ENCODE measurements around the gene AUNIP. TPM values are rescaled to one million over a fixed set of nuclear protein-coding genes. Genes with fewer than 3 reads are reported as not detected.
A peak's percentile ranks its signal among the peaks of the same experiment; 100 is the strongest.

The AUNIP gene
- total RNA-seq, 1 experiment from 2014 or later, result 7.2 TPM

DNA sequence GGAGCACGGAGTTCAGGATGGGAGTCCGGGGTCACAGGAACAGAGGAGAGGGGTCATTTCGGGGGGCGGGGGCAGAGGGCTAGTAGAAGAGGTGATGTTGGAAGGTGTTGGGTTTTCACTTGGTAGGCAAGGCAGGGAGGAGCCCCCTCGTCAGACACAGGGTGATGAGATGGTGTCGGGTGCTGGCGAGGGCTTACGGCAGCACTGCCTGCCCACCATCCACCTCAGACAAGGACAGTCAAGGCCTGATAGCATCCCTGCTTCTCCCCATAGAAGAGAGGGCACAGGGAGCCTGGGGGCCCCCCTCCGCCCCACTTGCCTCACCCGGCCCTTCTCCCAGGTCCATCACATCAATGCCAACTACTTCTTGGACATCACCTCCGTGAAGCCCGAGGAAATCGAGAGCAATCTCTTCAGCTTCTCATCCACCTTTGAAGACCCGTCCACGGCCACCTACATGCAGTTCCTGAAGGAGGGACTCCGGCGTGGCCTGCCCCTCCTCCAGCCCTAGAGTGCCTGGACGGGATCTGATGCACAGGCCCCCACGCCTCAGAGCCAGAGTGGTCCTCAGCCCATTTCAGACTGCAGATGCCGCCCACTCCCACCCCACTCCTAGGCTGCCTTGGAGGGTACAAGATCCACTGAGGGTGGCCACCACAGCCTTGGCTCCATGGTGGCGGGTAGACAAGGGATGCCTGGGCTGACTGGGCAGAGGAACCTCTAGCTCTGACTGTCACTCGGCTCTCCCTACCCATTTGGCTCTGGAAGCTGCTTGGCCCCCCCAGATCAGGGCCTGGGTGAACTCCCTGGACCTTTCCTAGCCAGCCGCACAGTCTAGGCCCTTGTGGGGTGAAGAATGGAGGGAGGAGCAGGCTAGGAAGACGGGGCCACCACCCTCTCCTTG is 43.8 kb downstream of the AUNIP start:
- Histone ChIP-seq H3K4me2 (ENCODE audit: low read depth, low read length, poor library complexity, severe bottlenecking) (no peak overlapping the region), H3K4me1 (ENCODE audit: low read length) (peaks cover 19% of the 10 kb centered on the region), H3K36me3 (ENCODE audit: insufficient read depth, low read length) (no peaks in the 10 kb centered on the region), H3K9me2 (replicated peaks; ENCODE audit: insufficient read depth, low read length) (no peaks in the 10 kb centered on the region), H3K9me3 (ENCODE audit: low read length) (no peaks in the 10 kb centered on the region), H3K27ac (ENCODE audit: low read length) (no peak overlapping the region), H3K79me2 (ENCODE audit: low read length) (no peaks in the 10 kb centered on the region), H4K20me1 (ENCODE audit: insufficient read depth, low read depth, low read length) (peaks cover 8% of the 10 kb centered on the region; the same call in 1 of the 2 replicates), H3K9ac (ENCODE audit: low read length) (no peak overlapping the region), H2AFZ (ENCODE audit: low read length) (no peak overlapping the region), H3K27me3 (ENCODE audit: low read length) (no peaks in the 10 kb centered on the region), H3K4me3 (ENCODE audit: low read length) (no peak overlapping the region)
- no peak for DNase-seq

DNA sequence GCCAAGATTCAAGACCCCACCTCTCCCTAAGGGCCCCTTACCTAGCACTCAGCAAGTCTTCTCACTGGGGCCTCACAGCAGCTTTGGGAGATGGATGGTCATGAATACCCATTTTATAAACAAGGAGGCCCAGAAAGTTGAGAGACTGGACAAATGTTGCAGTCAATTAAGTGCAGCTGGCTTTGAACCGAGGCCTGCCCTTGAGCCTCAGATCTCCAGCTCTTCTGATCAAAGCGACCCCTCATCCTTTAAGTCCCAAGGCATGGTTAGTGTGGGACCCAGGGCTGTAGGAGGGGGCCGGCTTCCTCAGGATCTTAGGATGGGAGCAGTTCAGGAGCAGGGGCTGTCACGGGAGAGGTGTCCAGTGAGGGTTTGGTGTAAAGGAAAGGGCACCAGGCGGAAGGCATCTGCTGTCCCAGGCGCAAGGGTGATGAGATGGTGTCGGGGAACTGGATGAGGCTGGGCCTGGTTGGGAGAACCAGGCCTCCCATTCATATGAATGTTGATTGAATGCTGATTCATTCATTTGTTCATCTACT is 44.6 kb downstream of the AUNIP start:
- Histone ChIP-seq H3K27me3 (ENCODE audit: low read length) (no peaks in the 10 kb centered on the region), H3K4me3 (ENCODE audit: low read length) (no peak overlapping the region), H3K79me2 (ENCODE audit: low read length) (no peaks in the 10 kb centered on the region), H3K4me1 (ENCODE audit: low read length) (peaks cover 24% of the 10 kb centered on the region), H3K9me2 (replicated peaks; ENCODE audit: insufficient read depth, low read length) (no peaks in the 10 kb centered on the region), H3K27ac (ENCODE audit: low read length) (no peak overlapping the region), H3K36me3 (ENCODE audit: insufficient read depth, low read length) (no peaks in the 10 kb centered on the region), H2AFZ (ENCODE audit: low read length) (no peak overlapping the region), H3K9me3 (ENCODE audit: low read length) (no peaks in the 10 kb centered on the region), H3K9ac (ENCODE audit: low read length) (no peak overlapping the region), H4K20me1 (ENCODE audit: insufficient read depth, low read depth, low read length) (peaks cover 8% of the 10 kb centered on the region; the same call in 1 of the 2 replicates), H3K4me2 (ENCODE audit: low read depth, low read length, poor library complexity, severe bottlenecking) (no peak overlapping the region)
- DNase-seq, result no peak

DNA sequence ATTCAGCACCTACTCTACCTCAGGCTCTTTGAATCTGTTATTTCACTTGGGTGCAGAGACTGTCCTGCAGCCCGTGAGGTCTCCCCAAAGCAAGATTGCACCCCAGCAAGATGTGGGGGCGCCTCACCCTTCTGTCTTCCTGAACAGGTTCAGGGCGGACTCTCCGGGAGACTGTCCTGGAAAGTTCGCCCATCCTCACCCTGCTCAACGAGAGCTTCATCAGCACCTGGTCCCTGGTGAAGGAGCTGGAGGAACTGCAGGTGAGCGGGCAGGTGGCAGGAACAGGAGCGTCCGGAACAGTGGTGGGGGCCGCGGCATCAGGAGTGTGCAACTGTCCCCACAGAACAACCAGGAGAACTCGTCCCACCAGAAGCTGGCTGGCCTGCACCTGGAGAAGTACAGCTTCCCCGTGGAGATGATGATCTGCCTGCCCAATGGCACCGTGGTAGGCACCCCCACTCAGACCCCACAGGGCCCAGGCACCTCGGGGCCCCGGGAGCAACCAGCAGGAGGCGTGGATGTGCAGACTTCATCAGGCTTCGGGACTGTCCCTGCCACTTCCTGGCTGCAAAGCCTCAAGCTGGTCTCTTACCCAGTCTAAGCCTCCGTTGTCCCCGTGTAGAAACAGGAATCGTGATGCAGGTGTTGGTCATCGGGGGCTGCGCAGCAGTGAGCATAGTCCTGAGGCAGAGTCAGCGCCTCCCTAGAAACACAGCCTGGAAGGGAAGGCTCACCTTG is 45.4 kb downstream of the AUNIP start:
- Histone ChIP-seq H3K4me1 (ENCODE audit: low read length) (peaks cover 25% of the 10 kb centered on the region), H3K27ac (ENCODE audit: low read length) (no peak overlapping the region), H3K4me3 (ENCODE audit: low read length) (no peak overlapping the region), H3K9me2 (replicated peaks; ENCODE audit: insufficient read depth, low read length) (no peaks in the 10 kb centered on the region), H3K27me3 (ENCODE audit: low read length) (no peaks in the 10 kb centered on the region), H3K36me3 (ENCODE audit: insufficient read depth, low read length) (no peaks in the 10 kb centered on the region), H3K9me3 (ENCODE audit: low read length) (no peaks in the 10 kb centered on the region), H3K79me2 (ENCODE audit: low read length) (no peaks in the 10 kb centered on the region), H3K9ac (ENCODE audit: low read length) (no peak overlapping the region), H4K20me1 (ENCODE audit: insufficient read depth, low read depth, low read length) (peaks cover 8% of the 10 kb centered on the region; the same call in 1 of the 2 replicates), H2AFZ (ENCODE audit: low read length) (no peak overlapping the region), H3K4me2 (ENCODE audit: low read depth, low read length, poor library complexity, severe bottlenecking) (no peak overlapping the region)
- peak; percentile 70 for DNase-seq

DNA sequence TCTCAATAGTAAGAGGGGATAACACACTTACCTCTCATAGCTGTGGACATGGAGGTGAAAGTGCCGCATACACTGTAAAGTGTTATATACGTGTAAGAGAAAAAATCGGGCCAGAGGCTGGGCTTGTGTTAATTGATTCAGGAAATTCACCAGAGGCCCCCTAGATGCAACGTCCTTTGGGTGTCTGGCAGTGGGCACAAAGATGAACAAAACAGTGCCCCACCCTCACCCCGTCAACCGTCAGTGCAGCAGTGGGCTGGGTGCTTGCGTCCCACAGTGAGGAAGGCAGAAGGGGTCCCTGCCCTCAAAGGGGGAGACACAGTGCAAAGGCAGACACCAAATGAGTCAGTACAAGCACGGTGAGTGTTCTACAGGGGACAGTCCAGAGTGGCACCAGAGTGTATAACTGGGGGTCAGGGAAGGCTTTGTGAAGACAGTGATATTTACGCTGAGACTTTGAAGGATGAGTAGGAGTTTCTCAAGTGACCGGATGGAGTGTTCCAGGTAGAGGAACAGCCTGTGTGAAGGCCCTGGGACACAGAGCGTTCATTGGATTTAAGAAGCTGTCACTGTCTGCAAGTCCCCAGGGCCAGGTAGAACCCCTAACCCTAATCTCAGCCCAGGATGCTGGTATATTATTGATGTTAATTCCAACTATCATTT is 46.1 kb downstream of the AUNIP start:
- no peak overlapping the region for H3K4me2 ChIP-seq (ENCODE audit: low read depth, low read length, poor library complexity, severe bottlenecking)
- H3K4me1 ChIP-seq (ENCODE audit: low read length), result peaks cover 21% of the 10 kb centered on the region
- no peaks in the 10 kb centered on the region for H3K9me2 ChIP-seq (replicated peaks; ENCODE audit: insufficient read depth, low read length)
- no peaks in the 10 kb centered on the region for H3K79me2 ChIP-seq (ENCODE audit: low read length)
- H3K4me3 ChIP-seq (ENCODE audit: low read length), result no peak overlapping the region
- H3K9me3 ChIP-seq (ENCODE audit: low read length), result no peaks in the 10 kb centered on the region
- no peak overlapping the region for H3K27ac ChIP-seq (ENCODE audit: low read length)
- DNase-seq, result no peak
- H2AFZ ChIP-seq (ENCODE audit: low read length), result no peak overlapping the region
- H3K9ac ChIP-seq (ENCODE audit: low read length), result no peak overlapping the region
- H4K20me1 ChIP-seq (ENCODE audit: insufficient read depth, low read depth, low read length), result peaks cover 8% of the 10 kb centered on the region; the same call in 1 of the 2 replicates
- no peaks in the 10 kb centered on the region for H3K36me3 ChIP-seq (ENCODE audit: insufficient read depth, low read length)
- H3K27me3 ChIP-seq (ENCODE audit: low read length), result no peaks in the 10 kb centered on the region

DNA sequence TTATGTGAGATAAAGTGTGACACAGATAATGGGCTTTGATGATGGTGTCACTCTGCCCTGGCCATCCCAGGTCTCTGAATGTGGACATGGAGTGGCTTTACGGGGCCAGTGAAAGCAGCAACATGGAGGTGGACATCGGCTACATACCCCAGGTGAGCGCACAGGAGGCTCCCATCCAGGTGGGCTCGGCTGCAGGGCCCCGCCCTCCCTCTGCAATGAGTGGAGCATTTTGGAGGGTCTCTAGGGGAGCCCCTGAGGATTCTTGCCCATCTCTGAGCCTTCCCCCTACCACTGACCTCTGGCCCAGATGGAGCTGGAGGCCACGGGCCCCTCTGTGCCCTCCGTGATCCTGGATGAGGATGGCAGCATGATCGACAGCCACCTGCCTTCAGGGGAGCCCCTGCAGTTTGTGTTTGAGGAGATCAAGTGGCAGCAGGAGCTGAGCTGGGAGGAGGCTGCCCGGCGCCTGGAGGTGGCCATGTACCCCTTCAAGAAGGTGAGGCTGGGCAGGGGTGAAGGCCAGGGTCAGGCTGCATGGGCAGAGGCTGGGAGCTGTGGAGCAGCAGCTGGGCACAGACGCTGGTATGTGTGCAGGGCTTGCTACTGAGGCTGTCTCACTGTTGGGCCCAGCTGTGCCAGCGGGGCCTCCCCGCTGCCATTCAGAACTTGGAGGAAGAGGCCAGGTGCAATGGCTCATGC is 47.7 kb downstream of the AUNIP start:
- peak overlapping the region; percentile 43; the same call in 1 of the 2 replicates for H3K9ac ChIP-seq (ENCODE audit: low read length)

DNA sequence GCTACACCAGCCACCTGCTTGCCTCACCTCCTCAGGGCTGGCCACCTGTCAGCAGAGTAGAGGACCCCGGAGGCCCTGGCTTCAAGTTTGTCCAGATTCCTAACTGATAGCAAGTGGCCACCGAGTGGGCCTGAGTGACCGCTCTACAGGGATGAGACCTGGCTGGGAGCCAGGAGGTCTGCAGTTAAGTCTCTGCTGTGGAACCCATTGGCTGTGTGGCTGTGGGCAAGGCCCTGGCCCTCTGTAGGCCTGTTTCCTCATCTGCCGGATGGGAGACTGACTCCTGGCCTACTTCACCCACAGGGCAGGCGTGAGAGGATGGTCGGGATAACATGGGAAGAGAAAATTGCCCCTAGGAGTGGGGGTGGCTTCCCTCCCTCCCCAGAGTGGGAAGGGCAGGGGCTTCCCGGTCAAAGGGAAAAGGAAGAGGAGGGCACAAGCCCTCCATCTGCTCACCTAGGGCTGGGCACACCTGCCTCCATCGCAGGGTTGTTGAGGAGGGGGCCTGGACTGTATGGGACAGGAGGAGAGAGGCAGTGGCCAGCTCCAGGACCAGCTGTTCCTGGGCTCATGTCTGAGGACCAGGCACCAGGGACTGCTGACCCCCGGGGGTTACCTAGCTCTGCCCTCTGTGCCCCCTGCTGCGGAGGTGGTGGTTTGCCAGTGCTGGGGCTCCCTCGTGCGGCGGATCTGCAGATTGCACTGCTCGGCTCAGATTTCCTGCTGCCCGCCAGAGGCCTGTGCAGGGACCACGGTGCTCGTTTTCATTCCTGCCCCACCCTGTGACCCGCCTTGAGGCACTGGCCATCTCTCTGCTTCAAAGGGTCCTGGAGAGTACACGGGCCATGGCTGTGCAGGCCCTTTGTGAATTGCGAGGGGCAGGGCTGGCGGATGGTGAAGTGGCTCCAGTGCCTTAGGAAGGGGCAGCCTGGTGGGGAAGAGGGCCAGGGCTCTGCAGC is 48.6 kb downstream of the AUNIP start:
- no peaks in the 10 kb centered on the region for H3K36me3 ChIP-seq (ENCODE audit: insufficient read depth, low read length)
- peaks cover 21% of the 10 kb centered on the region for H3K4me1 ChIP-seq (ENCODE audit: low read length)
- H3K4me3 ChIP-seq (ENCODE audit: low read length), result no peak overlapping the region
- no peaks in the 10 kb centered on the region for H3K27me3 ChIP-seq (ENCODE audit: low read length)
- no peaks in the 10 kb centered on the region for H3K79me2 ChIP-seq (ENCODE audit: low read length)
- H2AFZ ChIP-seq (ENCODE audit: low read length), result peak overlapping the region; percentile 33; the same call in 1 of the 2 replicates
- peak; percentile 90 for DNase-seq
- peak overlapping the region; percentile 43 for H3K9ac ChIP-seq (ENCODE audit: low read length)
- H3K27ac ChIP-seq (ENCODE audit: low read length), result no peak overlapping the region
- H3K4me2 ChIP-seq (ENCODE audit: low read depth, low read length, poor library complexity, severe bottlenecking), result peak overlapping the region; percentile 51
- no peaks in the 10 kb centered on the region for H3K9me2 ChIP-seq (replicated peaks; ENCODE audit: insufficient read depth, low read length)
- no peaks in the 10 kb centered on the region for H3K9me3 ChIP-seq (ENCODE audit: low read length)
- peaks cover 8% of the 10 kb centered on the region; the same call in 1 of the 2 replicates for H4K20me1 ChIP-seq (ENCODE audit: insufficient read depth, low read depth, low read length)

More for the DNA sequence above, 47.7 kb downstream of the AUNIP start:
- Histone ChIP-seq H3K79me2 (ENCODE audit: low read length) (no peaks in the 10 kb centered on the region), H4K20me1 (ENCODE audit: insufficient read depth, low read depth, low read length) (peaks cover 8% of the 10 kb centered on the region; the same call in 1 of the 2 replicates), H3K36me3 (ENCODE audit: insufficient read depth, low read length) (no peaks in the 10 kb centered on the region), H3K9me2 (replicated peaks; ENCODE audit: insufficient read depth, low read length) (no peaks in the 10 kb centered on the region), H3K9me3 (ENCODE audit: low read length) (no peaks in the 10 kb centered on the region), H3K27me3 (ENCODE audit: low read length) (no peaks in the 10 kb centered on the region), H2AFZ (ENCODE audit: low read length) (no peak overlapping the region), H3K4me1 (ENCODE audit: low read length) (peaks cover 21% of the 10 kb centered on the region), H3K4me2 (ENCODE audit: low read depth, low read length, poor library complexity, severe bottlenecking) (no peak overlapping the region), H3K27ac (ENCODE audit: low read length) (no peak overlapping the region), H3K4me3 (ENCODE audit: low read length) (no peak overlapping the region)
- no peak for DNase-seq

DNA sequence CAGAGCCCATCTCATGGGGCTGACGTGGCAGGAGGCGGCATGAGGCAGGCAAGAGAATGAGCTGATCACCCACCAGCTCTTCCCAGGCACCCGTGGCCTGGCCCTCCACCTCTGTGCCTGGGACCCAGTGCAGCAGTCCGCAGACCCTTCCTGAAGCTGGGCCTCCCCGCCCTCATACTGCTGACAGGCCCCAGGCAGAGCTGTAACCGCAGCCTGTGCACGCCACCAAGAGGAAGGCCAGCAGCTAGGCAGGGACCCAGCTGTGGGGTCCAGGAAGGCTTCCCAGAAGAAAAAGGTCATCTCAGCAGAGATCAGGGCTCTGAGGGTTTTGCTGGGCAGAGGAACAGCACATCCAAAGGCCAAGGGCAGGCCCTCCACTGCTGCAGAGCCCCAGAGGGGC is 49.3 kb downstream of the AUNIP start:
- no peaks in the 10 kb centered on the region for H3K9me3 ChIP-seq (ENCODE audit: low read length)
- no peak overlapping the region for H3K4me3 ChIP-seq (ENCODE audit: low read length)
- H3K9ac ChIP-seq (ENCODE audit: low read length), result peak overlapping the region; percentile 32
- H3K4me1 ChIP-seq (ENCODE audit: low read length), result peaks cover 21% of the 10 kb centered on the region
- no peaks in the 10 kb centered on the region for H3K9me2 ChIP-seq (replicated peaks; ENCODE audit: insufficient read depth, low read length)
- H3K4me2 ChIP-seq (ENCODE audit: low read depth, low read length, poor library complexity, severe bottlenecking), result peak overlapping the region; percentile 51
- DNase-seq, result no peak
- H2AFZ ChIP-seq (ENCODE audit: low read length), result peak overlapping the region; percentile 33
- H3K79me2 ChIP-seq (ENCODE audit: low read length), result no peaks in the 10 kb centered on the region
- H3K36me3 ChIP-seq (ENCODE audit: insufficient read depth, low read length), result no peaks in the 10 kb centered on the region
- H3K27ac ChIP-seq (ENCODE audit: low read length), result no peak overlapping the region
- no peaks in the 10 kb centered on the region for H3K27me3 ChIP-seq (ENCODE audit: low read length)
- H4K20me1 ChIP-seq (ENCODE audit: insufficient read depth, low read depth, low read length), result peaks cover 8% of the 10 kb centered on the region; the same call in 1 of the 2 replicates
